ENCODE measurements around the gene LYST. TPM values are rescaled to one million over a fixed set of nuclear protein-coding genes. Genes with fewer than 3 reads are reported as not detected.
"Not testable (repeated sequence)": the region's sequence is repeated elsewhere in the genome, so short reads cannot be mapped to it uniquely, and the experiment has no call there.

The LYST gene
- polyA plus RNA-seq, 5 donors: 7.0 to 14.2 (median 12.0) TPM

- DNase-seq: no peak
Measured at GRCh38 chr1:235775246-235775860, 91.4 kb downstream of the LYST start.

- DNase-seq: no peak
Measured at GRCh38 chr1:235767795-235768194, 98.9 kb downstream of the LYST start.

GRCh38 chr1:235766794-235767285 lies 99.9 kb downstream of the LYST start:
- DNase-seq: no peak

GRCh38 chr1:235763962-235764361 lies 102.7 kb downstream of the LYST start:
- DNase-seq: no peak

- DNase-seq: no peak
Measured at GRCh38 chr1:235759336-235759735, 107.4 kb downstream of the LYST start.

GRCh38 chr1:235758931-235759330 lies 107.8 kb downstream of the LYST start:
- no peak for DNase-seq

GRCh38 chr1:235757587-235758096 lies 109.1 kb downstream of the LYST start:
- DNase-seq: no peak

- not testable (repeated sequence) for DNase-seq
Measured at GRCh38 chr1:235754186-235754585, 112.5 kb downstream of the LYST start.

- no peak for DNase-seq
Measured at GRCh38 chr1:235749755-235750300, 116.9 kb downstream of the LYST start.

- DNase-seq: no peak
Measured at GRCh38 chr1:235748747-235749146, 118.0 kb downstream of the LYST start.

- no peak for DNase-seq
Measured at GRCh38 chr1:235746245-235746644, 120.5 kb downstream of the LYST start.

GRCh38 chr1:235745503-235746136 lies 121.1 kb downstream of the LYST start:
- no peak for DNase-seq

GRCh38 chr1:235742914-235743599 lies 123.6 kb downstream of the LYST start:
- no peak for DNase-seq

- no peak for DNase-seq
Measured at GRCh38 chr1:235741294-235741693, 125.4 kb downstream of the LYST start.

- no peak for DNase-seq
Measured at GRCh38 chr1:235739631-235740030, 127.1 kb downstream of the LYST start.

GRCh38 chr1:235739124-235739523 lies 127.6 kb downstream of the LYST start:
- no peak for DNase-seq

GRCh38 chr1:235737751-235738150 lies 129.0 kb downstream of the LYST start:
- DNase-seq: no peak

GRCh38 chr1:235736263-235736662 lies 130.4 kb downstream of the LYST start:
- DNase-seq: no peak

GRCh38 chr1:235735621-235736020 lies 131.1 kb downstream of the LYST start:
- DNase-seq: no peak

GRCh38 chr1:235734335-235734734 lies 132.4 kb downstream of the LYST start:
- no peak for DNase-seq

- no peak for DNase-seq
Measured at GRCh38 chr1:235730007-235730406, 136.7 kb downstream of the LYST start.

- no peak for DNase-seq
Measured at GRCh38 chr1:235726557-235726956, 140.1 kb downstream of the LYST start.

- DNase-seq: no peak
Measured at GRCh38 chr1:235725434-235725833, 141.3 kb downstream of the LYST start.

Measured in right lung (tissue), 5 donors.